Hepatic stellate cell (primary cell): ENCODE measurements around the gene PPP1R14B.
A peak's percentile ranks its signal among the peaks of the same experiment; 100 is the strongest.

ENCODE experiments used
- DNase-seq: peaks from one replicate; pipeline ENCODE4 v3.0.0; 2011; ENCODE audit warnings: low spot score

PPP1R14B gene

GRCh38 chr11:64281957-64282770, 35.4 kb upstream of the PPP1R14B start:
- DNase-seq = no peak

GRCh38 chr11:64278576-64279190, 31.9 kb upstream of the PPP1R14B start:
- no peak for DNase-seq

- no peak for DNase-seq
These were observed 30.1 kb upstream of the PPP1R14B start for GRCh38 chr11:64276653-64277431.

GRCh38 chr11:64275841-64276240, 29.1 kb upstream of the PPP1R14B start:
- DNase-seq = no peak

- no peak for DNase-seq
These were observed 28.5 kb upstream of the PPP1R14B start for GRCh38 chr11:64275031-64275800.

- DNase-seq = peak; percentile 93
These were observed 22.9 kb upstream of the PPP1R14B start for GRCh38 chr11:64269540-64270220.

GRCh38 chr11:64268893-64269539, 22.3 kb upstream of the PPP1R14B start:
- peak; percentile 57 for DNase-seq

- peak; percentile 35 for DNase-seq
These were observed 21.5 kb upstream of the PPP1R14B start for GRCh38 chr11:64268025-64268892.

- DNase-seq = no peak
These were observed 20.6 kb upstream of the PPP1R14B start for GRCh38 chr11:64267207-64267945.

GRCh38 chr11:64266339-64266738, 19.6 kb upstream of the PPP1R14B start:
- DNase-seq = no peak

GRCh38 chr11:64265176-64266160, 18.7 kb upstream of the PPP1R14B start:
- no peak for DNase-seq

GRCh38 chr11:64264371-64264852, 17.7 kb upstream of the PPP1R14B start:
- no peak for DNase-seq

GRCh38 chr11:64263947-64264317, 17.2 kb upstream of the PPP1R14B start:
- no peak for DNase-seq

GRCh38 chr11:64263021-64263946, 16.5 kb upstream of the PPP1R14B start:
- no peak for DNase-seq

- DNase-seq = no peak
These were observed 15.7 kb upstream of the PPP1R14B start for GRCh38 chr11:64262271-64263002.

GRCh38 chr11:64261556-64262080, 14.9 kb upstream of the PPP1R14B start:
- DNase-seq = no peak
